Islet precursor cell (in vitro differentiated cells): ENCODE measurements around the gene HERC2.

Experiments used
- DNase-seq: peaks from one replicate; pipeline ENCODE4 v3.0.0-alpha.2; 2018

Gene HERC2

GRCh38 chr15:28110481-28110881 lies 211.5 kb downstream of the HERC2 start:
- peak; percentile 46 for DNase-seq

DNA sequence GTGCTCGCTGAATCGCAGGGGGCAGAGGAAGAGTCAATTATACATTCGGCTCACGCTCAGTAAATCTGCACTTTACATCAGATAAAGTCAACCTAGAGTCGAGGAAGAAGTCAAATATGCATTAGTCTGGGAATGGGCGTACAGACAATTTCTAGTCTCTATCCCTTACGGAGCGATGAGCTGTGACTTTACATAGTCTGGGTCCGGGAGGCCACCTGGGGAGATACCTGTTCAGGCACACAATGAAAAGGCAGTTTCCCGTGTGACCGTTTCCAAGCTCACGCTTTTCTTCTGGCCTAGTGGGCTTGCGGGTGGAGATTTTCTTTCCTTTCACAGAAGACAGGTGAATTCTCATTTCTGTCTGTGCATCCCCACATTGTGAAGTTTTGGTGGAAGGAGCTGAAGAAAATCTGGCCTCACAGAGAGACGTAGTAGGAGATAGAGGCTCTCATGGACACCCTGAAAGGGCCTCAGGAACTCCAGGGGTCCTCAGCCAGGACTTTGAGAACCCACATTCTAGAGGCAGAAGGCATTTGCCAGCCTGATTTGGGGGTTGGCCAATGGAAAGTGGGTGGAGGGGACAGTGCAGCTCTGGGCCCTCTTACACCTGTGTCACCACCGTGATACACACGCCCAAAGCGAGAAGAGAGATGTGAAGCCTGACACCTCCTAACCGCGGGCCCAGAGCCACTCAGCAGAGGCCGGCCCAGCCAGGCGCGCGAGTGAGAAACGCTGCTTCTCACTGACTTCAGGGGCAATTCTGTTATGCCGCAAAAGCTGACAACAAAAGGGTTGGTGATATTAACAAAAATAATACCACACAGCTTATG lies 212.1 kb downstream of the HERC2 start:
- DNase-seq, result peak; percentile 39

DNA sequence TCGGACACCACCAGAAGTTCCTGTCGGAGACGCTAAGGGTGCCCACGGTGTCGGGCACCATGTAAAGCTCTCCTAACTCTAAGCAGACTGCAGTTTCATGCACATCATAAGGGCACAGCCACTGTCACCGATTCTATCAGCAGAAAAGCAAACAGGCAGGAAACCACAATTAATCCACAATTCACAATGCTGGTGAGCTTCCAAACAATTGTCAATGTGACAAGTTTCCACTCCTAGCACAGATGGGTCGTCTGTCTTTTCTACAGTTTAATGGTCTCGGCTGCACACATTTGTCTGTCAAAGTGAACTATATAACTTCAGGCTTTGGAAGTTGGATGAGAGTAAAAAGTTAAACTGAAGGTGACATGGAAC lies 214.1 kb downstream of the HERC2 start:
- DNase-seq, result no peak

GRCh38 chr15:28107111-28107903 lies 214.7 kb downstream of the HERC2 start:
- DNase-seq, result peak; percentile 69

GRCh38 chr15:28106294-28107110 lies 215.5 kb downstream of the HERC2 start:
- peak; percentile 60 for DNase-seq

DNA sequence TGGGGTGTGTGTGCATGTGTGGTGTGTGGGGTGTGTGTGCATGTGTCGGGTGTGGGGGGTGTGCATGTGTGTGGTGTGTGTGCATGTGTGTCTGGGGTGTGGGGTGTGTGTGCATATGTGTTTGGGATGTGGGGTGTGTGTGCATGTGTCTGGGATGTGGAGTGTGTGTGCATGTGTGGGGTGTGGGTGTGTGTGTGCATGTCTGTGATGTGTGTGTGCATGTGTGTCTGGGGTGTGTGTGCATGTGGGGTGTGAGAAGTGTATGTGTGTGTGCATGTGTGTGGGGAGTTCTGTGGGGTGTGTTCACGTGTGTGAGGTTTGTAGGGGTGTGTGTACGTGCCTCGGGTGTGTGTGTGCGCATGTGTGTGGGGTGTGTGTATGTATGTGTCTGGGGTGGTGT lies 216.2 kb downstream of the HERC2 start:
- no peak for DNase-seq

DNA sequence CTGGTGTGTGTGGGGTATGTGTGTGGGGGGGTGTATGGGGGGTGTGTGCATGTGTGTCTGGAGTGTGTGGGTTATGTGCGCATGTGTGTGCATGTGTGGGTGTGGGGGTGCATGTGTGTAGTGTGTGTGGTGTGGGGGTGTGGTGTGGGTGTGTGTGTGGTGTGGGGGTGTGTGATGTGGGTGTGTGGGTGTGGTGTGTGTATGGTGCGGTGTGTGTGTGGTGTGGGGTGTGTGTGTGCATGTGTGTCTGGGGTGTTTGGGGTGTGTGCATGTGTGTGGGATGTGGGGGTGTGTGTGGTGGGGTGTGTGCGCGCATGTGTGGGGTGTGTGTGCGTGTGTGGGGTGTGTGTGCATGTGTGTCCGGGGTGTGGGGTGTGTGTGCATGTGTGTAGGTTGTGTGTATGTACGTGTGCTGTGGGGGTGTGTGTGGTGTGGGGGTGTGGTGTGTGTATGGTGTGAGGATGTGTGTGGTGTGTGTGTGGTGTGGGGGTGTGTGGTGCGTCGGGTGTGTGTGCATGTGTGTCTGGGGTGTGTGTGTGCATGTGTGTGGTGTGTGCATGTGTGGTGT lies 216.7 kb downstream of the HERC2 start:
- peak; percentile 27 for DNase-seq

GRCh38 chr15:28104326-28104725 lies 217.7 kb downstream of the HERC2 start:
- DNase-seq, result peak; percentile 45

- DNase-seq, result peak; percentile 22
These were observed 218.1 kb downstream of the HERC2 start for GRCh38 chr15:28103831-28104230.

- DNase-seq, result peak; percentile 39
These were observed 220.0 kb downstream of the HERC2 start for GRCh38 chr15:28101983-28102441.

DNA sequence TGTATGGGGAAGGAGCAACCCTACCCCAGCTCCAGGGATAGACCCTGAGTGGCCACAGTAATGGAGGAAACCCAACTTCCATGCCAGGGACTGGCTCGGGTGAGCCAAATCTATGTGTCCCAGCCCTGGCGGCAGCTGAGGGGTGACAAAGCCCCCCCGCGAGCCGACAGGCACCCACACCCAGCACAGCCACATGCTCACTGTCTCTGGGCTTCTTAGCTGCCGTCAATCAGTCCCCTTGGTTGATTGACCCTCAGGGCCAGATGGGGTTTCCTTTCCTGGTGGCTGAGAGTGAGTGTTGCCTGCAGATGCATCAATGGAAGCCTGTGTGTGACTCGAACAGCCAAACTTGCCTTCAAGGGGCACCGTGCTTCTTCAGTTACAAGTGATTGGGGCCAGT lies 220.8 kb downstream of the HERC2 start:
- no peak for DNase-seq

- no peak for DNase-seq
These were observed 221.3 kb downstream of the HERC2 start for GRCh38 chr15:28100516-28101195.

DNA sequence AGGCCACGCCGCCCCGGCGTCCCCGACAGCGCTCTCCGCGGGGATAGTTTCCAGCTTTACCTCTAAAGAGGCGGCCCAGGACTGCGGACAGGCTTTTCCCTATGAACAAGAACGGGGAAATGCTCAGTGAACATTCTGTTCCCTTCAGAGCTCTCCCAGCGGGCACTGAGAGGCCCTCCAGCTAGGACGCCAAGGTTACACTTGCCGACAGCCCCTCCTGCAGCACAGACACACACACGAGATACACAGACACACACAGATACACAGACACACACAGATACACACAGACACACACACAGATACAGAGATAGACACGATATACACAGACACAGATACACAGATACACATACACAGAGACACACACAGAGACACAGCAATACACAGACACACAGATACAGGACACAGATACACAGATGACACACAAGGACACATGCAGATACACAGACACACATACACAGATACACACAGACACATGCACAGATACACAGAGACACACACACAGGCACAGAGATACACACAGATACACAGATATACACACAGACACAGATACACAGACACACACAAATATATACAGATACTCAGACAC lies 222.3 kb downstream of the HERC2 start:
- no peak for DNase-seq

GRCh38 chr15:28098766-28099554 lies 223.0 kb downstream of the HERC2 start, which contains the start of gene OCA2:
TSS of gene OCA2 (minus strand) at chr15:28099315. CDS start at chr15:28081874, 17,441 bp downstream.
- peak; percentile 91 for DNase-seq

DNA sequence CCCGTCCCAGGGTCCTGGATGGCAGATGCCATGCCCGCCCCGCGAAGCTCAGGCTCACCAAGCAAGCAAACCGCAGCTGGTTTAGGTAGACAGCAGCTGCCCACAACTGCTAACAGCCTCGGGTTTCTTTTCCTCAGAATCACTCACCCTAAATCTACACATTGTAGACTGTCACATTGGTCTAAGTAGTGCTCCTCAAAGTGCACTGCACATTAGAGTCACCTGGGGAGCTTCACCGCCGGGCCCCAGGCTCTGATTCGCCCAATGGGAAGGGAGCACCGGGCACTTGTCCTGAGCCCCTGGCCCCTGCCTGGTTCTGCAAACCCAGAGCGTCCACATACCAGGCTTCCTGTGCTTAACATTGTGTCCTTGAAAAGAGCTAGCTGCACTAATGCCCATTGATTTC lies 223.6 kb downstream of the HERC2 start:
- no peak for DNase-seq

DNA sequence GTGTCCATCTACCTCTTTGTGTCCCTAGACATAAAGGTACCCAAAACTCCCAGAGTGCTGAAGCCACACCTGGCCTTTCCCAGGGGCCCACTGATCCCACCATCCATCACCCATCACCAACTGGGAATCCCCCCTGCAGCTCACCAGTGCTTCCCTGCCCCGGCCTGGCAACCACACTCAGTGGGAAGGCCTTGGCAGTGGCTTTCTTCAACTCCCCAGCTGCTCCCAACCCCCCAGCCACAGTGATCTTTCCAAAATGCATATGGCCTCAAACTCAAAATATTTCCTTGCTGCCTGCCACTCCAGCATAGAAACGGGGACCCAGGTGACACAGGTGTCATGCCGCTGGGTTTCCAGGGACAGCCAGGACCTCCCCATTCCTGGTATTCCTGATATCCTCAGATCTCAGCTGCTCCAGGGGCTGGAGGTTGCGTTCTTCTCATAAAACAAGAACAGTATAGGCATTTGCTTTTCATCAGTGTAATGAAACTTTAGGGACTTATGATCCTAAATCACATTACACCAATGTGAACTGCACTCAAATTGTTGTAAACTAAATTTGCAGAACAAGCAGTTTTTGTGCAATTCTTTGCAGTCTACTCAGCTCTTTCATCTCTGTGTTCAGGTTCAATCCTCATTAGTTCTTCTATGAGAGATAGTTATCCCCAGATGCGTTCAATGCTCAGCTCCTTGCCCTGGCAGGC lies 224.2 kb downstream of the HERC2 start:
- DNase-seq, result no peak

DNA sequence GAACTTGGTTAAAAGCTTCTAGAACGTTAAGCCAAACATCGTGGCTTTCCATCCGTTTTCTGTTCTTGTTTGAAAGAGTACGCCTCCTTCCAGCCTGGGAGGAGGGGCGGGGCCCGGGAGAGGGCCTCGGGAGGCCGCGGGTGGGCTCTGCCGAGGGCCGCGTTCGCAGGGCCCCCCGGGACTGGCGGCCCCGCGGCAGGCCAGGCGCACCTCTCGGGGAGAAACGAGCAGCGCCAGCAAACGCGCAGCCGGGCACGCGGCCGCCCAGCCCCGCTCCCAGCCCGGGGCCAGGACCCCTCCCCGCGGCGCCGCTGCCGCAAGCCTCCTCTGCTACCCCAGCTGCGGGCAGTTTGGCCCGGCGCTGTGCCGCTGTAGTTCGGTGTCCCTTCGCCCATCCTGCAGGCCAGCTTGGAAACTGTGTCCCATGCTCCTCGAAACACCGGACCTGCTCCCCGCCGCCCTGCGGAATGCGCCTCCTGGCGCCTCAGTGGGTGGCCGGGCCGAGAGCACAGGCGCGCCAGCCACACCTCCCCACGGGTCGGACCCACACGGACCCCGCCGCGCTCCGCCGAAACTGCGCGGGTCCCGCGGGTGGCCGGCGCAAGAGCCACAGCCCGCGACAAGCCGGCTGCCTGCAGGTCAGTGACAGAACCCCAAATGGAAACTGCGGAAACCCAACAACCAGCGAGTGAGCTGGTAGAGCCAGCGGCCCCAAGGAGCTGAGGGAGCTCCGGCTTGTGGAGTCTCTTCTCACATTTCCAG lies 225.1 kb downstream of the HERC2 start:
- peak; percentile 66 for DNase-seq

GRCh38 chr15:28096411-28096669 lies 225.6 kb downstream of the HERC2 start:
- no peak for DNase-seq

DNA sequence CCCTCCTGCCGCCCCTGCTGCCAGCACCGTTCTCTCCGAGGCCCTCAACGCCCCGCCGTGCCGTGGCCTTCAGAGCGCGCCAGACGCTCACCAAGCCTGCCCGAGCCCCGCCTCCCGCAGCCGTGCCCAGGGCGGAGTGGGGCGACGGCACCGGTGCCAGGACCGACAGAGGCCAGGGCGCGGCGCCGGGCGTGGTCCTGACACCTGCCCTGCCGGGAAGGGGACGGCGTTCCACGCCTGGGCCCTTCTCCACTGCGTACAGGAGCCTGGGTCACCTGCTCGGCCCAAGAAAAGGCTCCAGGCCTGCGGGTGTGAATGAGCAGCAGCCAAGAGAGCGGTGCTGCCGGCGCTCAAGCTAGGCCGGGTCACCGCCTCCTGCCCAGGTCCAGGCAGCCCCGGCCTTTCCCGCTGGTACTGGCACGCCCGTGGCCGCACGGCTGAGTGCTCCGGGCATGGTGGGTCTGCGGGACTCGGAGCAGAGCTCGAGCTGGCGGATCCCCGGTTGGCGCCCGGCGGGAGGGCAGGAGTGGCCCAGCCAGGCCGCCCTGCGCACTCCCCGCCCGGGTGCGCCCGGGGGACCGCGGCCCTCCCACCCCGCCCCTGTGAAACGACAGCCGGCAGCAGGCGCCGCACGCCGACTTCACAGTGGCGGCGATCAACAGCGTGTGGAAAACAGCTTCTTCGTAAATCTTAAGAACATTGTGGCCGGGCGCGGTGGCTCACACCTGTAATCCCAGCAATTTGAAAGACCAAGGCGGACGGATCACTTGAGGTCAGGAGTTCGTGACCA lies 227.1 kb downstream of the HERC2 start:
- DNase-seq, result peak; percentile 69
